Adrenal gland (tissue), 5 donors: ENCODE data around the gene ABHD10.

ENCODE experiments used
- CTCF ChIP-seq, 6 experiments: fragments of 450-650 bp in 4 of 6; fragments of 200-600 bp in 2 of 6; sonication (generic) in 1 of 6; IDR thresholded peaks; 1 replicate in 5 of 6; 2 replicates in 1 of 6; pipeline versions ENCODE4 v1.5.1 to v1.8.0; 2016 to 2021; ENCODE audit warnings: antibody characterized with exemption in 6 of 6, mild to moderate bottlenecking in 2 of 6, moderate library complexity in 1 of 6
- POLR2A ChIP-seq, 2 donors: fragments of 450-650 bp; IDR thresholded peaks; one replicate each; pipeline ENCODE4 v1.6.1; 2017; ENCODE audit warnings: antibody characterized with exemption in 2 of 2, mild to moderate bottlenecking in 2 of 2, moderate library complexity in 1 of 2
- donor health status: DM: no; HTN: no; CAD: no.

- TF ChIP-seq CTCF (IDR thresholded peaks at IDR 0.05) (no peak), POLR2A (IDR thresholded peaks at IDR 0.05) (no peak)
Measured at GRCh38 chr3:112002096-112002971, 23.5 kb downstream of the ABHD10 start.
